ENCODE results near the gene ALPP. TPM values are rescaled to one million over a fixed set of nuclear protein-coding genes. Genes with fewer than 3 reads are reported as not detected.

Gene ALPP
- total RNA-seq, 4 donors from 2014 or later: not detected

DNA sequence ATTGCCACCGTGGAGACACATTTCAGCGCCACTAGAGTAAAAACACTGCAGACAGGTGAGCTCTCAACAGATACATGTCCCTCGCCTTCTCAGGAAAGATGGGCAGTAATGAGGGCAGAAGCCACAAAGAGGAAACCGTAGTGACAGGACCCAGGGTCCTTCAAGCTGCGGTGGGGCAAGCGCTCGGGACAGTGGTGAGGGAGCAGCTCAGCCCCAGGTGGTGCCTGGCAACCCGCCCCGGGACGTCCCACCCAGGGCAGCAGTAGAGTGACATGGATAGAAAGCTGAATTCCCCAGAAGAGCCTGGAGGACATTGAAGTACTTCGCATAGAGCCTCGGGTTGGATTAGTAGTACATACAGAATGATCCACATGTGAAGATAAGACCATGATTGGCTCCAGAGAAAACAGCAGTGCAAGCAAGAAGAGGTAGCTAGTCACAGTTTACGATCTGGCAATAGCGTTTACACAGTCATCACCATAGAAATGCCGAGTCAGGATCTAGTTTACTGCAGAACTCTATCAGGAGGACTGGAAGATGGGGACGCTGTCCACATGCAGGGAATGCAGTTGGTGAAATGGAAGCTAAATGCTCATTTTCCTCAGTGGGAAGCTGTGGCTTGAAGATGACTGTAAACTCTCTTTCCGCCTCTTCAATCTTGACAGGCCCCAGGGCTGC, 37.4 kb upstream of the ALPP start:
- TF ChIP-seq, protein P1, sequence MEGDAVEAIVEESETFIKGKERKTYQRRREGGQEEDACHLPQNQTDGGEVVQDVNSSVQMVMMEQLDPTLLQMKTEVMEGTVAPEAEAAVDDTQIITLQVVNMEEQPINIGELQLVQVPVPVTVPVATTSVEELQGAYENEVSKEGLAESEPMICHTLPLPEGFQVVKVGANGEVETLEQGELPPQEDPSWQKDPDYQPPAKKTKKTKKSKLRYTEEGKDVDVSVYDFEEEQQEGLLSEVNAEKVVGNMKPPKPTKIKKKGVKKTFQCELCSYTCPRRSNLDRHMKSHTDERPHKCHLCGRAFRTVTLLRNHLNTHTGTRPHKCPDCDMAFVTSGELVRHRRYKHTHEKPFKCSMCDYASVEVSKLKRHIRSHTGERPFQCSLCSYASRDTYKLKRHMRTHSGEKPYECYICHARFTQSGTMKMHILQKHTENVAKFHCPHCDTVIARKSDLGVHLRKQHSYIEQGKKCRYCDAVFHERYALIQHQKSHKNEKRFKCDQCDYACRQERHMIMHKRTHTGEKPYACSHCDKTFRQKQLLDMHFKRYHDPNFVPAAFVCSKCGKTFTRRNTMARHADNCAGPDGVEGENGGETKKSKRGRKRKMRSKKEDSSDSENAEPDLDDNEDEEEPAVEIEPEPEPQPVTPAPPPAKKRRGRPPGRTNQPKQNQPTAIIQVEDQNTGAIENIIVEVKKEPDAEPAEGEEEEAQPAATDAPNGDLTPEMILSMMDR (IDR thresholded peaks at IDR 0.05): no peak
- TF ChIP-seq POLR2A (IDR thresholded peaks at IDR 0.05): no peak
- no peak overlapping the region for H3K4me3 ChIP-seq
- DNase-seq: no peak
- no peak overlapping the region for H3K27ac ChIP-seq
- no peaks in the 10 kb centered on the region for H3K9me3 ChIP-seq
- H3K36me3 ChIP-seq: no peaks in the 10 kb centered on the region
- H3K27me3 ChIP-seq: no peaks in the 10 kb centered on the region
- H3K4me1 ChIP-seq: no peaks in the 10 kb centered on the region

DNA sequence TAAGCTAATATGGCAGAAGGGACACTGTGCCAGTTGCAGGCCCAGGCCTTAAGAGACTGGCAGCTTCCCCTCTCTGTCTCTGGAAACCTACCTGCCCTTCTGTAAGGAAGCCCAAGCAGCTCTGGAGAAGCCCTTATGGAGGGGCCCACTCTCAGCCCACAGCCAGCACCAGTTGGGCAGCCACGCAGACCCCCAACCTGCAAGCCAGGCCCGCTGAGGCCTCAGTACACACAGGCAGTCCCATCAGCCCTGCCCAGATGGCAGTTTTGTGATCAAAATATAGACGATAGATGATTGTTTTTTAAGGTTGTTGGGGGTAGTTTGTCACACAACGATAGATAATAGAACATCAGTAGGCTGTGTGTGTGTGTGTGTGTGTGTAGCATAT, 36.8 kb upstream of the ALPP start:
- Histone ChIP-seq H3K4me3 (no peak overlapping the region), H3K27ac (no peak overlapping the region), H3K9me3 (no peaks in the 10 kb centered on the region), H3K36me3 (no peaks in the 10 kb centered on the region), H3K4me1 (no peaks in the 10 kb centered on the region), H3K27me3 (no peaks in the 10 kb centered on the region)
- TF ChIP-seq POLR2A (IDR thresholded peaks at IDR 0.05): no peak
- TF ChIP-seq, protein P1 (IDR thresholded peaks at IDR 0.05): no peak
- DNase-seq: no peak

DNA sequence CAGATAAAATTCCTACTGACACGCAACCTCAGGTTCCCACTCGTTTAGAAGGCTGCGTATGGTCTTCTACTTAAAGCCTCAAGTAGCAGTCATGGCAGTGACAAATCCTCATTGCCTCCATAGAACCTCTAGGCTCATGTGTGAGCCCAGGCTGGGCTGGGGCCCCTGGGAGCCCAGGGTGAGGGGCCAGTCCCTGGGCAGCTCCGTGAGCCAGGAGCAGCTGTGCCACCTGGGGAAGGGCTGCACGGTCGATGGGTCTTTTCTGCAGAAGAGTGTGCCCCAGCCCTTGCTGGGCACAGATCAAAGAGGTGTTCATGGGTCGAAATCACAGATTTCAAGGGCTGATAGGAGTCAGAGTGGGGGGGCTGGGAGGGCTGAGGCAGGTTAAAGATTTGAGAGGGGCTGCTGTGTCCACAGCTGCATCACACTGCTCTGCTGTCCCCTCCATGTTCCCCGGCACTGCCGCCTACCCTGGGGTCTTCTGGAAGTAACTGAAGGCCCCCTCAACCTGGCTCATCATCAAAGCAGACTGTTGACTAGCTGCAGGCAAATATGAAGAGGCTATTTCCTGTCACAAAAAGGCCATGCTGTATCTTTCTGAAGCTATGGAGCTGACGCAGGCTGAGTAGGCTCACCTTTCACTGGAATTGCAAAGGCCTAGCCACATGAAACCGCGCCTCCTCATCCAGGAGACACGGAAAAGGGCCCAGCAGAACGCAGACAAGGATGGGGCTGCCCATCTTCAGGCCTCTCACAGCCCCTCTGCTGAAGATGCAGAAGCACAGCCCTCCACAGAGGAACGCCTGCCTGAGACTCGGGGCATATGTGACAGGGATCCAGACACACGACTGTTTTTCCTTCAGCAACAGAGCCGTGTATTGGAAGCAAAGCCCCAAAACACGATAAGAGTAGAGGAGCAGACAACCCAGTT, 35.7 kb upstream of the ALPP start:
- Histone ChIP-seq H3K36me3 (no peaks in the 10 kb centered on the region), H3K27me3 (no peaks in the 10 kb centered on the region), H3K4me1 (no peaks in the 10 kb centered on the region), H3K27ac (no peak overlapping the region), H3K4me3 (no peak overlapping the region), H3K9me3 (no peaks in the 10 kb centered on the region)
- TF ChIP-seq, protein P1 (IDR thresholded peaks at IDR 0.05): no peak
- TF ChIP-seq POLR2A (IDR thresholded peaks at IDR 0.05): no peak
- no peak for DNase-seq

DNA sequence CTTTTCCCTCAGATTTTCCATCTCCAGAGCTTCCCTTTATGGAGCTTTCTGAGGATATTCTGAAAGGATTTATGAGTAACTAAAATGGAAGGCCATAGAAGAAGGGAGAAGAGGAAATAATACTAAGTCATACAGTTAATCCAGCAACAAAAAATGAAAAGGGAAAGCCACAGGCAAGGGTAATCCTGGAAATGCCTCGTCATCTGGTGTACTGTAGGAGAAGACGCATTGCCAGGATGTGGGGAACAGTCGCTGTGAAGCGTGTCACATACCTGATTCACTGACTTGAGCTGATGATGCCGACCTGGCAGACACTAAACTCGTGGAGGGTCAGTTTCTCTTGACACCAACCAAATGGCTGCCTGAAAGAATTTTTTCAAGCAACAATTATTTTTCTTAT, 34.7 kb upstream of the ALPP start:
- peaks cover 0 to 4% (median 0%) of the 10 kb centered on the region in 4 donors for H3K9me3 ChIP-seq

DNA sequence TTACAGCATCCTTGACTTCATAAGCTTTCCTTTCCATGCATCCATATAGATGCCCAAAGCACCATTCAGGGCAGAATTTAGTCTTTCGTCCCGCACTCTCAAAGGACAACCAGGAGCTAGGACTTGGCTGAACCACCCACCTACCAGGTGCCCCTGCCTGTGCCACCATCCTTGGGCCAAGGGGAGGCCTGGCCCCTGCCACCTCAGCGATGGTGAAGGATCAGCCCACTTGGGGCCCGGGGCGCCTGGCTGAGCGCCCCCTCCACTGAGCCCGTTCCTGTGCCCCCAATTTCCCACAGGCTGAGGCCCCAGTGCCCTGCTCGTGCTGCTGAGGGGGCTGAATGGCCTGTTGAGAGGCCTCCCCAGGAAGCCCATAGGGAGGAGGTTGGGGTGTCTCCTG, 33.3 kb upstream of the ALPP start:
- Histone ChIP-seq H3K4me3 (no peak overlapping the region), H3K27ac (no peak overlapping the region), H3K36me3 (no peaks in the 10 kb centered on the region), H3K9me3 (peaks cover 0 to 6% (median 0%) of the 10 kb centered on the region in 4 donors), H3K27me3 (no peaks in the 10 kb centered on the region), H3K4me1 (peaks cover 0 to 10% (median 0%) of the 10 kb centered on the region in 4 donors)
- DNase-seq: no peak
- TF ChIP-seq, protein P1 (IDR thresholded peaks at IDR 0.05): no peak
- TF ChIP-seq POLR2A (IDR thresholded peaks at IDR 0.05): no peak

More for the DNA sequence above, 34.7 kb upstream of the ALPP start:
- no peak overlapping the region for H3K27ac ChIP-seq
- no peak overlapping the region for H3K4me3 ChIP-seq
- no peaks in the 10 kb centered on the region for H3K27me3 ChIP-seq
- no peaks in the 10 kb centered on the region for H3K36me3 ChIP-seq
- DNase-seq: no peak
- peaks cover 0 to 3% (median 0%) of the 10 kb centered on the region in 4 donors for H3K4me1 ChIP-seq
- TF ChIP-seq, protein P1 (IDR thresholded peaks at IDR 0.05): no peak
- no peak for TF ChIP-seq POLR2A (IDR thresholded peaks at IDR 0.05)

Data from Peyer's patch (tissue), 4 donors.